AG04449 (cell line): Measurements from ENCODE around the gene RNF112.
A peak's percentile ranks its signal among the peaks of the same experiment; 100 is the strongest.

Source experiments
- CTCF ChIA-PET: fragments of 350-600 bp; formaldehyde crosslinking; extraction: SDS; loops from one replicate; lab custom pipeline; 2021; ENCODE audit warnings: antibody characterized with exemption; lab: Yijun Ruan, JAX
- POLR2A ChIA-PET: fragments of 400-600, 350-600 bp; formaldehyde crosslinking; extraction: SDS; loops from one replicate; lab custom pipeline; 2020; ENCODE audit warnings: antibody characterized with exemption, inconsistent platforms; lab: Yijun Ruan, JAX
- DNase-seq: peaks from one replicate; pipeline ENCODE4 v3.0.0-alpha.2; 2010; ENCODE audit warnings: low read depth, low spot score
- H3K4me3 ChIP-seq: 2 replicates; pipeline ENCODE4 v1.5.1; 2011; ENCODE audit warnings: low read depth, mild to moderate bottlenecking, control low read depth, low read length
- TF ChIP-seq, protein P1 (sequence below): IDR thresholded peaks from one replicate; pipeline ENCODE4 v1.5.1; 2011; ENCODE audit warnings: mild to moderate bottlenecking, moderate library complexity, low read length, control low read depth, inconsistent platforms; ENCODE audit not compliant: insufficient read depth; ENCODE audit errors: missing control alignments

Gene RNF112, protein sequence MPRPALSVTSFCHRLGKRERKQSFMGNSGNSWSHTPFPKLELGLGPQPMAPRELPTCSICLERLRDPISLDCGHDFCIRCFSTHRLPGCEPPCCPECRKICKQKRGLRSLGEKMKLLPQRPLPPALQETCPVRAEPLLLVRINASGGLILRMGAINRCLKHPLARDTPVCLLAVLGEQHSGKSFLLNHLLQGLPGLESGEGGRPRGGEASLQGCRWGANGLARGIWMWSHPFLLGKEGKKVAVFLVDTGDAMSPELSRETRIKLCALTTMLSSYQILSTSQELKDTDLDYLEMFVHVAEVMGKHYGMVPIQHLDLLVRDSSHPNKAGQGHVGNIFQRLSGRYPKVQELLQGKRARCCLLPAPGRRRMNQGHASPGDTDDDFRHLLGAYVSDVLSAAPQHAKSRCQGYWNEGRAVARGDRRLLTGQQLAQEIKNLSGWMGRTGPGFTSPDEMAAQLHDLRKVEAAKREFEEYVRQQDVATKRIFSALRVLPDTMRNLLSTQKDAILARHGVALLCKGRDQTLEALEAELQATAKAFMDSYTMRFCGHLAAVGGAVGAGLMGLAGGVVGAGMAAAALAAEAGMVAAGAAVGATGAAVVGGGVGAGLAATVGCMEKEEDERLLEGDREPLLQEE

DNA sequence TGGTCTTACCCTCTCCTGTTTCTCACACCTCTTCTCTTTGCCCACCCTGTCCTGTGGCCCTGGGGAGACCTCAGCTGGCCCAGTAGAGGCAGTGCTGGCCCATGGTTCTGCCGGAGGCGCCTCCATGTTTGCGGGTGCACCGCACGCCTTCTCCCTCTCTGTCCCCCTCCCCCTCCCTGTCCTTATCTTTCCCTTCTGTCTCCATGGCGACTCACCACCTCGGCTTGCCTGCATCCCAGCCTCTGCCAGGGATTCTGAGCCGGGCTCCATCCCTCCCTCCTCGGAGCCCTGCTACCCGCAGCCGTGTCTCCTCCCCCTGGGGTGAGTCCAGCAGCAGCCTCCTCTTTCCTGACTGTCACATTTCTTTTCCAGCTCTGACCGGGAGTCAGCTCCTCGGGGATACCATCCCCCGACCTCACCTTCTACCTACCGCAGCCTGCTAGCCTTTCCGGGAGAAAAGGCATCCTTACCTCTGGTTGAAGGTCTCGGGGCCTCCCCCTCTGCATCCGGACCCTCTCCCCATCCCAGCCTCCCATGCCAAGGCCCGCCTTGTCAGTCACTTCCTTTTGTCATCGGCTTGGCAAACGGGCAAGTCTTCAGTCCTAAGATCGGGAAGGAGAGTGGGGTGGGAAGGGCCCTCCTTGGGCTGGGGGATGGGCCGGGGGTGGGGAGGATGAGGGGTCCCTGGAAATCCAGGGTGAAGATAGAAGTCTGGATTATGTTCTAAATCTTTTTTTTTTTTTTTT lies at the start of gene RNF112:
Gene RNF112 (plus strand): TSS at position 358 of the 746 bp plus-strand sequence. CDS start 177 bp downstream, at position 535.
- ChIA-PET POLR2A (no interaction called here), CTCF (interaction anchor here (0.6 to 2.6 kb wide), 3 partner anchors 36 to 581 kb away, joined by 3 to 10 read pairs (median 4); no protein-coding TSS in a partner anchor)
- TF ChIP-seq, protein P1, sequence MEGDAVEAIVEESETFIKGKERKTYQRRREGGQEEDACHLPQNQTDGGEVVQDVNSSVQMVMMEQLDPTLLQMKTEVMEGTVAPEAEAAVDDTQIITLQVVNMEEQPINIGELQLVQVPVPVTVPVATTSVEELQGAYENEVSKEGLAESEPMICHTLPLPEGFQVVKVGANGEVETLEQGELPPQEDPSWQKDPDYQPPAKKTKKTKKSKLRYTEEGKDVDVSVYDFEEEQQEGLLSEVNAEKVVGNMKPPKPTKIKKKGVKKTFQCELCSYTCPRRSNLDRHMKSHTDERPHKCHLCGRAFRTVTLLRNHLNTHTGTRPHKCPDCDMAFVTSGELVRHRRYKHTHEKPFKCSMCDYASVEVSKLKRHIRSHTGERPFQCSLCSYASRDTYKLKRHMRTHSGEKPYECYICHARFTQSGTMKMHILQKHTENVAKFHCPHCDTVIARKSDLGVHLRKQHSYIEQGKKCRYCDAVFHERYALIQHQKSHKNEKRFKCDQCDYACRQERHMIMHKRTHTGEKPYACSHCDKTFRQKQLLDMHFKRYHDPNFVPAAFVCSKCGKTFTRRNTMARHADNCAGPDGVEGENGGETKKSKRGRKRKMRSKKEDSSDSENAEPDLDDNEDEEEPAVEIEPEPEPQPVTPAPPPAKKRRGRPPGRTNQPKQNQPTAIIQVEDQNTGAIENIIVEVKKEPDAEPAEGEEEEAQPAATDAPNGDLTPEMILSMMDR: peak; percentile 8
- H3K4me3 ChIP-seq: peak within 1 kb of the TSS; percentile 29
- DNase-seq: no peak

DNA sequence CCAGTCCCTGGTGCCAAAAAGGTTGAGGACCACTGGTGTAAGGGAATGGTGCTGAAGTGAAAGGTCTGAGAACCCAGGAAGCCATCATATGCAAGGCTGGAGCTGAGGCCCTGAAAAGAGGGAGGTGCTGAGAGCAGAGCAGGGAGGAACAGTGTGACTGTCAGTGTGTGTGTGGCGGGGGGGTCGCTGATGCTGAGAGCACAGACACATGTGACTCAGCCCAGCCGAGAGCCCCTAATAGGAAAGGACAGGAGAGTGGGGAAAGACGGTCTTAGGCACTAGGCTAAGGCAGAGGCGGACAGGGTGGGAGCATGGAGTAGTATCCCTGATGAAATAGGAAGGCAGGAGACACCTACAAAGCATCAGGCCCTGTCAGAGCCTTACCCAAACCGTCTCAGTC lies 49.7 kb upstream of the RNF112 start:
- CTCF ChIA-PET: interaction anchor here (2.5 to 14.4 kb wide), 5 partner anchors 18 to 409 kb away, joined by 11 to 293 read pairs (median 42); partner anchors contain the start of gene MAPK7
- POLR2A ChIA-PET: no interaction called here
- DNase-seq: no peak
- TF ChIP-seq, protein P1: no peak
- peak overlapping the region; percentile 90 for H3K4me3 ChIP-seq

DNA sequence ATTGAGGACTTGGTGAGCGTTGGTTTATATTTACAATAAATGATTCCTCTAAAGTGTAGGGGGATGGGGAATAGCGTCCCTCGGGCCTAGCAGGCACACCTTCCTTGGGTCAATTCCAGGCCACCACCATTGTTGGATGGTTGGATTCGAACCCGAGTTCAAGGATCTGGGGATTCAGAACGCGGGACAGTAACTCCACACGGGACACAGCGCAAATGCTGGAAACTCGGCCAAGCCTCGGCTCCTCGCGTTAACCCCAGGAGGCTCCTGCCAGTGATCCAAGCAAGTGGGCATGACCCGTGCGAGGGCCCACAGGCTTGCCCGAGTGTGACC lies 49.1 kb upstream of the RNF112 start:
- CTCF ChIA-PET: interaction anchor here (1.4 to 14.4 kb wide), 16 partner anchors 10 to 408 kb away, joined by 3 to 293 read pairs (median 13); partner anchors contain the start of genes MAPK7 and MFAP4
- peak overlapping the region; percentile 90 for H3K4me3 ChIP-seq
- DNase-seq: no peak
- TF ChIP-seq, protein P1: no peak
- POLR2A ChIA-PET: interaction anchor here (1.7 to 2.0 kb wide), 3 partner anchors 8 to 86 kb away, joined by 8 to 18 read pairs (median 9); partner anchors contain the start of gene MAPK7

DNA sequence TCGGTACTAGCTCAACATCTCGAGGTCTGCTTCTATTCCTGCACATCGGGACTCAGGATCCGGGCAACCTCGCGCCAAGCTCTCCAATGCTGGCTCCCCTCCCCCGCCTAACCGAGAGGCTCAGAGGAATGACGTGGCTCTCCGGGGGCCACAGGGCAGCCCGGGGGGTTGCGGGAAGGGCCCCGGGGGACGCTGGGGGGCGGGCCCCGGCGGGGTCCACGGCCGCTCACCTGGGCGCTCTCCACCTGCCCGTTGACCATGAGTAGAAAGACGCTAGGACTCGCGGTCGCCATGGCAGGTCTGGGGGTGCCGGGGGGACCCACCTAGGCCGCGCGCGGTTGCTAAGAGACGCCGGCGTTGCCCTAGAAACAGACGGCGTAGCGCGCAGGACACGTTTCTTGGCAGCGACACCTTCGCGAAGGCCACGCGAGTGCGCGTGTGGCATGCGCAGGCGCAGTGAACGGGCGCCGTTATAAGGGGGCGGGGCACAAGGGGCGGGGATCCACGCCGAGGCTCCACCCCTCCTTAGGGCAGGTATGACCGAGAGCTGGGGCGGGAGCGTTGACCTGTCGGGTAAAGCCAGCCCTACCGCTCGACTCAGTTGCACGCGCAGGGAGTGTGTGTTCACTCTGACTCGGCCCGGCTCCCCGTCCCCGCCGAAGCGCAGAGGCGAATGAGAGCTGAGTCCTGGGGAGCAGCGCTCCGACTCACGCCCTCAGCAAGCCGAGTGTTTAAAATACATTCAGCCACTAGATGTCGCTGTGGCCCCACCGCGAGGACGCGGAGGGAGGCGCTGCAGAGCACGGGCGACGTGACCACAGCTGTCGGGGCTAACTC lies 48.5 kb upstream of the RNF112 start, which contains the start of gene B9D1:
Gene B9D1 (minus strand): TSS at position 447 of the 837 bp plus-strand sequence. CDS start 154 bp downstream, at position 293.
- peak within 1 kb of the TSS; percentile 90 for H3K4me3 ChIP-seq
- ChIA-PET POLR2A (interaction anchor here (0.5 to 2.0 kb wide), 6 partner anchors 8 to 400 kb away, joined by 3 to 18 read pairs (median 6); partner anchors contain the start of gene MAPK7), CTCF (interaction anchor here (0.8 to 14.4 kb wide), 60 partner anchors 8 to 450 kb away, joined by 3 to 293 read pairs (median 6); partner anchors contain the start of genes MAPK7, MFAP4 and SLC47A1)
- TF ChIP-seq, protein P1: peak; percentile 93
- no peak for DNase-seq

DNA sequence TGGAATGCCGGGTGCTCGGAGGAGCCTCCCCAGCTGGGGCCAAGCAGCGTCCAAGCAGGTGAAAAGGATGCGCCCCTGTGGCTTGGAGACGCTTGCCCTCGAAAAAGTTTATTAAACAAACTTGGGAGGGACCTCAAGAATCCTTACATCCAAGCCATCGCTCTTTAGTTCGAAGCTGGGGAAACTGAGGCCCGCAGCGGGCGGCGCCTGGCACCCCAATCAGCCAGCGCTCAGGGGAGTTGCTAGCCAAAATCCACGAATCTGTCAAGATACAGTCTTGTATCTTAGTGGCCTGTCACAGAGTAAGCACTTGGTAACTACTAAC lies 48.0 kb upstream of the RNF112 start:
- POLR2A ChIA-PET: interaction anchor here (0.9 to 2.0 kb wide), 5 partner anchors 9 to 85 kb away, joined by 3 to 18 read pairs (median 8); partner anchors contain the start of gene MAPK7
- CTCF ChIA-PET: interaction anchor here (0.6 to 14.4 kb wide), 61 partner anchors 8 to 450 kb away, joined by 3 to 293 read pairs (median 6); partner anchors contain the start of genes MAPK7, MFAP4 and SLC47A1
- TF ChIP-seq, protein P1: no peak
- H3K4me3 ChIP-seq: peak overlapping the region; percentile 90
- DNase-seq: no peak
